Esophagus muscularis mucosa (tissue), 4 donors: ENCODE measurements around the gene MEGF9.

ENCODE experiments used
- CTCF ChIP-seq, 3 experiments: fragments of 200-600 bp in 2 of 3; fragments of 450-650 bp in 1 of 3; sonication (generic) in 2 of 3; IDR thresholded peaks; one replicate each; pipeline ENCODE4 v1.5.1; 2017 to 2019; ENCODE audit warnings: antibody characterized with exemption in 3 of 3, mild to moderate bottlenecking in 2 of 3, moderate library complexity in 1 of 3
- EP300 ChIP-seq: sonication (generic); formaldehyde crosslinking; IDR thresholded peaks from one replicate; pipeline ENCODE4 v1.6.1; 2017; ENCODE audit warnings: antibody characterized with exemption
- POLR2A ChIP-seq: fragments of 450-650 bp; IDR thresholded peaks from one replicate; pipeline ENCODE4 v1.6.1; 2017; ENCODE audit warnings: antibody characterized with exemption, moderate library complexity, mild to moderate bottlenecking, low read depth

GRCh38 chr9:120755044-120755443 is 40.8 kb upstream of the MEGF9 start:
- TF ChIP-seq POLR2A: no peak
- no peak for TF ChIP-seq CTCF (IDR thresholded peaks at IDR 0.05)
- no peak for TF ChIP-seq EP300
